ENCODE measurements around the gene FRRS1L. TPM values are rescaled to one million over a fixed set of nuclear protein-coding genes. Genes with fewer than 3 reads are reported as not detected.

FRRS1L gene
- total RNA-seq, 2 donors from 2014 or later: 0.52 to 0.81 TPM

- ATAC-seq (no peak), DNase-seq (no peak)
- intact Hi-C loops (cut with DNase I, micrococcal nuclease): no loop called here
These were observed 14.2 kb upstream of the FRRS1L start for GRCh38 chr9:109181284-109181683.

- no peak for ATAC-seq
- intact Hi-C loops (cut with DNase I, micrococcal nuclease): no loop called here
- no peak for DNase-seq
These were observed 12.9 kb upstream of the FRRS1L start for GRCh38 chr9:109179801-109180523.

- ATAC-seq: no peak
- intact Hi-C loops (cut with DNase I, micrococcal nuclease): no loop called here
These were observed 9.9 kb upstream of the FRRS1L start for GRCh38 chr9:109176963-109177362.

GRCh38 chr9:109176386-109176785 is 9.3 kb upstream of the FRRS1L start:
- intact Hi-C loops (cut with DNase I, micrococcal nuclease): no loop called here
- ATAC-seq (no peak), DNase-seq (no peak)

More at GRCh38 chr9:109176963-109177362, 9.9 kb upstream of the FRRS1L start:
- DNase-seq: no peak

- DNase-seq (no peak), ATAC-seq (no peak)
- intact Hi-C loops (cut with DNase I, micrococcal nuclease): no loop called here
These were observed 5.9 kb upstream of the FRRS1L start for GRCh38 chr9:109172935-109173334.

- no peak for DNase-seq
- intact Hi-C loops (cut with DNase I, micrococcal nuclease): no loop called here
- no peak for ATAC-seq
These were observed 4.9 kb upstream of the FRRS1L start for GRCh38 chr9:109171926-109172325.

- DNase-seq: no peak
- no peak for ATAC-seq
- intact Hi-C loops (cut with DNase I, micrococcal nuclease): no loop called here
These were observed 1.1 kb upstream of the FRRS1L start for GRCh38 chr9:109168170-109168569.

GRCh38 chr9:109167716-109168115 is 667 bp upstream of the FRRS1L start:
- ATAC-seq (no peak), DNase-seq (no peak)
- intact Hi-C loops (cut with DNase I, micrococcal nuclease): no loop called here

- no peak for DNase-seq
These were observed 778 bp downstream of the FRRS1L start for GRCh38 chr9:109166171-109166770.

GRCh38 chr9:109164042-109164441 is 3.0 kb downstream of the FRRS1L start:
- ATAC-seq: no peak
- intact Hi-C loops (cut with DNase I, micrococcal nuclease): no loop called here
- no peak for DNase-seq

More at GRCh38 chr9:109166171-109166770, 778 bp downstream of the FRRS1L start:
- intact Hi-C loops (cut with DNase I, micrococcal nuclease): no loop called here
- no peak for ATAC-seq

- intact Hi-C loops (cut with DNase I, micrococcal nuclease): no loop called here
- ATAC-seq (peak; percentile 5), DNase-seq (no peak)
These were observed 3.9 kb downstream of the FRRS1L start for GRCh38 chr9:109163194-109163593.

- ATAC-seq (peak; percentile 92), DNase-seq (no peak)
- intact Hi-C loops (cut with DNase I, micrococcal nuclease): no loop called here
These were observed 4.4 kb downstream of the FRRS1L start for GRCh38 chr9:109162677-109163076.

GRCh38 chr9:109161471-109161870 is 5.6 kb downstream of the FRRS1L start:
- ATAC-seq (no peak), DNase-seq (no peak)
- intact Hi-C loops (cut with DNase I, micrococcal nuclease): no loop called here

GRCh38 chr9:109159583-109159982 is 7.5 kb downstream of the FRRS1L start:
- intact Hi-C loops (cut with DNase I, micrococcal nuclease): no loop called here
- DNase-seq: no peak
- ATAC-seq: peak; percentile 36

- DNase-seq (no peak), ATAC-seq (no peak)
- intact Hi-C loops (cut with DNase I, micrococcal nuclease): no loop called here
These were observed 8.4 kb downstream of the FRRS1L start for GRCh38 chr9:109158651-109159050.

- ATAC-seq: no peak
- no peak for DNase-seq
- intact Hi-C loops (cut with DNase I, micrococcal nuclease): no loop called here
These were observed 10.3 kb downstream of the FRRS1L start for GRCh38 chr9:109156708-109157107.

- peak; percentile 40 to 55 for DNase-seq
- ATAC-seq: peak; percentile 94
- intact Hi-C loops (cut with DNase I, micrococcal nuclease): no loop called here
These were observed 16.0 kb downstream of the FRRS1L start for GRCh38 chr9:109150925-109151545.

- intact Hi-C loops (cut with DNase I, micrococcal nuclease): no loop called here
- ATAC-seq (peak; percentile 72), DNase-seq (no peak)
These were observed 17.3 kb downstream of the FRRS1L start for GRCh38 chr9:109149722-109150121.

GRCh38 chr9:109149089-109149488 is 18.0 kb downstream of the FRRS1L start:
- DNase-seq: no peak
- ATAC-seq: no peak
- intact Hi-C loops (cut with DNase I, micrococcal nuclease): no loop called here

GRCh38 chr9:109145051-109145450 is 22.0 kb downstream of the FRRS1L start:
- intact Hi-C loops (cut with DNase I, micrococcal nuclease): no loop called here
- DNase-seq (no peak), ATAC-seq (peak; percentile 51)
